Retinal pigment epithelial cell (primary cell): Measurements from ENCODE around the gene TPST2.

Source experiments
- DNase-seq: peaks from one replicate; pipeline ENCODE4 v3.0.0-alpha.2; 2010; ENCODE audit warnings: low read depth
- H3K4me3 ChIP-seq: 2 replicates; pipeline ENCODE4 v1.5.1; 2011; ENCODE audit warnings: mild to moderate bottlenecking, low read length, control low read depth, moderate library complexity
- CTCF ChIP-seq: conservative IDR thresholded peaks from 2 replicates; pipeline ENCODE4 v1.5.1; 2011; ENCODE audit warnings: low read depth, low read length, control low read depth, inconsistent platforms

TPST2 gene

GRCh38 chr22:26581026-26581425 lies 8.9 kb downstream of the TPST2 start:
- H3K4me3 ChIP-seq = no peak overlapping the region
- no peak for TF ChIP-seq CTCF
- DNase-seq = no peak

GRCh38 chr22:26580240-26580962 lies 9.5 kb downstream of the TPST2 start:
- DNase-seq = no peak
- no peak overlapping the region for H3K4me3 ChIP-seq
- no peak for TF ChIP-seq CTCF

- no peak for TF ChIP-seq CTCF
- H3K4me3 ChIP-seq = no peak overlapping the region
- DNase-seq = no peak
Measured at GRCh38 chr22:26579331-26579886, 10.5 kb downstream of the TPST2 start.

- DNase-seq = no peak
- TF ChIP-seq CTCF = no peak
- no peak overlapping the region for H3K4me3 ChIP-seq
Measured at GRCh38 chr22:26577081-26577480, 12.9 kb downstream of the TPST2 start.

GRCh38 chr22:26576026-26576680 lies 13.8 kb downstream of the TPST2 start:
- TF ChIP-seq CTCF = no peak
- DNase-seq = no peak

GRCh38 chr22:26574001-26574723 lies 15.8 kb downstream of the TPST2 start:
- H3K4me3 ChIP-seq = no peak overlapping the region
- no peak for DNase-seq
- TF ChIP-seq CTCF = no peak

More at GRCh38 chr22:26576026-26576680, 13.8 kb downstream of the TPST2 start:
- H3K4me3 ChIP-seq = no peak overlapping the region
